Brain microvascular endothelial cell (primary cell): ENCODE measurements around the gene VARS1.

Source experiments
- DNase-seq: peaks from one replicate; pipeline ENCODE4 v3.0.0-alpha.2; 2020
- H3K27ac ChIP-seq: fragments of 250-450 bp; sonication (Bioruptor Pico); 2 replicates; pipeline ENCODE4 v1.5.1; 2020; ENCODE audit warnings: mild to moderate bottlenecking, moderate library complexity
- H3K27me3 ChIP-seq: fragments of 250-450 bp; sonication (Bioruptor Pico); replicated peaks from 2 replicates; pipeline ENCODE4 v1.5.1; 2020; ENCODE audit warnings: mild to moderate bottlenecking
- H3K36me3 ChIP-seq: fragments of 250-450 bp; sonication (Bioruptor Pico); replicated peaks from 2 replicates; pipeline ENCODE4 v1.5.1; 2020; ENCODE audit warnings: mild to moderate bottlenecking
- H3K4me3 ChIP-seq: 2 replicates; pipeline ENCODE4 v1.5.1; 2011; ENCODE audit warnings: low read depth, mild to moderate bottlenecking, control low read depth, low read length, moderate library complexity
- in situ Hi-C: cut with HindIII; loops from 2 replicates; pipeline ENCODE4 v1.10.0; 2017; ENCODE audit warnings: low sequenced_read_pairs, low pct_ligation_motif_present
- TF ChIP-seq, protein P1 (sequence below): IDR thresholded peaks from 2 replicates; pipeline ENCODE4 v1.5.1; 2011; ENCODE audit warnings: low read depth, mild to moderate bottlenecking, moderate library complexity, low read length, control low read depth, inconsistent platforms; ENCODE audit errors: missing control alignments

VARS1 gene

DNA sequence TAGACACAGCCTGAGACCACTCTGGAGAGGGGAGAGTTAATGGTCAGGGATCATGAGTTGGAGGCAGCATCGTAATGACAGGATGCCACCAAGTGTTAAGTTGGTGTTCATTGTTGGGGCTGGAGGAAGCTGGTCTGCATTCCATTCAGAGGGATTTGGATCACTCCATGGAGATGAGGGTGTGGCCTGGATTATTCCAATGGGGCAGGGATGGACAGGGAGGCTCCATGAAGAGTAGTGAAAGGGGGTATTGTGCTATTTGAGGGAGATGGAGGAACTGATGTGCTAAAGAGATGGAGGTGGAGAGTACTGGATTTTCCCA is 32.0 kb downstream of the VARS1 start:
- TF ChIP-seq, protein P1, sequence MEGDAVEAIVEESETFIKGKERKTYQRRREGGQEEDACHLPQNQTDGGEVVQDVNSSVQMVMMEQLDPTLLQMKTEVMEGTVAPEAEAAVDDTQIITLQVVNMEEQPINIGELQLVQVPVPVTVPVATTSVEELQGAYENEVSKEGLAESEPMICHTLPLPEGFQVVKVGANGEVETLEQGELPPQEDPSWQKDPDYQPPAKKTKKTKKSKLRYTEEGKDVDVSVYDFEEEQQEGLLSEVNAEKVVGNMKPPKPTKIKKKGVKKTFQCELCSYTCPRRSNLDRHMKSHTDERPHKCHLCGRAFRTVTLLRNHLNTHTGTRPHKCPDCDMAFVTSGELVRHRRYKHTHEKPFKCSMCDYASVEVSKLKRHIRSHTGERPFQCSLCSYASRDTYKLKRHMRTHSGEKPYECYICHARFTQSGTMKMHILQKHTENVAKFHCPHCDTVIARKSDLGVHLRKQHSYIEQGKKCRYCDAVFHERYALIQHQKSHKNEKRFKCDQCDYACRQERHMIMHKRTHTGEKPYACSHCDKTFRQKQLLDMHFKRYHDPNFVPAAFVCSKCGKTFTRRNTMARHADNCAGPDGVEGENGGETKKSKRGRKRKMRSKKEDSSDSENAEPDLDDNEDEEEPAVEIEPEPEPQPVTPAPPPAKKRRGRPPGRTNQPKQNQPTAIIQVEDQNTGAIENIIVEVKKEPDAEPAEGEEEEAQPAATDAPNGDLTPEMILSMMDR: no peak
- no peak overlapping the region for H3K4me3 ChIP-seq
- H3K27me3 ChIP-seq: no peaks in the 10 kb centered on the region
- no peak overlapping the region for H3K27ac ChIP-seq
- no peaks in the 10 kb centered on the region for H3K36me3 ChIP-seq
- DNase-seq: no peak
- in situ Hi-C loops: no loop called here

DNA sequence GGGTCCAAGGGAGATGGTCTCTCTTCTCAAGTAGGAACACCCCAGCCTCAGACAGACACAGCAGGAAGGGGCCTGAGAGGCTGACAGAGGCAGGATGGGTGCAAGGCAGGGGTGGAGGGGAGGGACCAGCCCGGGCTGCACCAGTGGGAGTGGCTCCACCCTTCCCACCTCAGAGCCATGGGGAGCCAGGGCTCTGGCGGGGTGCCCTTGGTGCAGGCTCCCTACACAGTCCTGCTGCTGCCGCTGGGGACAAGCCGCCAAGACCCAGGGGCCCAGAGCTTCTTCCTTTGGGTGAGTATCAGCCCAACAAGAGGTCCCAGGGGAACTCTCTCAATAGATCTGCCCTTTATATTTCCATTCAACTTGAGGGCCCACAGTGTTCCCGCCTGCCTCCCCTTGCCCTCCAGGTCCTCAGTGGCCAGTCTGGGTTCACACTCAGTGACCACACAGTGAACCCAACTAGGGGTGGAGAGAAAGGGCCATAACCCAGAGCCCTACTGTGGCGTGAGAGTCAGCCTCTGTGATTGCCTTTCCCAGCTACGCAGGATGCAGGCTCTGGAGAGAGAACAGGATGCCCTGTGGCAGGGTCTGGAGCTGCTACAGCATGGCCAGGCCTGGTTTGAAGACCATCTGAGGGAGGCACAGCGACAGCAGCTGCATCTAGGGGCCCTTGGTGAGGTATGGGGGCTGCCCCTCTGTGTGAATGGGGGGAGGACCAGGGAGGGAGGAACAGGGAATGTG is 32.5 kb downstream of the VARS1 start:
- TF ChIP-seq, protein P1: no peak
- H3K27me3 ChIP-seq: no peaks in the 10 kb centered on the region
- no peaks in the 10 kb centered on the region for H3K36me3 ChIP-seq
- DNase-seq: no peak
- no peak overlapping the region for H3K27ac ChIP-seq
- in situ Hi-C loops: no loop called here
- no peak overlapping the region for H3K4me3 ChIP-seq

DNA sequence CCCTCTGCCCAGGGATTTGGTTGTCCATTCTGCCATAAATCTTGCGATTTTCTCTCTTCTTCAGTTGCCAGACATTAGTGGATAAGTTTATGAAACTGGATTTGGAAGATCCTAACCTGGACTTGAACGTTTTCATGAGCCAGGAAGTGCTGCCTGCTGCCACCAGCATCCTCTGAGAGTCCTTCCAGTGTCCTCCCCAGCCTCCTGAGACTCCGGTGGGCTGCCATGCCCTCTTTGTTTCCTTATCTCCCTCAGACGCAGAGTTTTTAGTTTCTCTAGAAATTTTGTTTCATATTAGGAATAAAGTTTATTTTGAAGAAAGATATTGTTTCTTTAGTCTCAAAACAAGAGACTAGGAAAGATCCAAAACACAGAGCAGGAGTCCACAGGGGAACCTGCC is 33.2 kb downstream of the VARS1 start, which contains the start of gene SAPCD1:
SAPCD1 (plus strand) TSS at position 301 of the 400 bp plus-strand sequence. CDS start 399 bp downstream, outside the sequence.
- Histone ChIP-seq H3K27ac (no peak within 1 kb of the TSS), H3K36me3 (no peaks in the 10 kb centered on the region), H3K27me3 (no peaks in the 10 kb centered on the region), H3K4me3 (no peak within 1 kb of the TSS)
- in situ Hi-C loops: no loop called here
- TF ChIP-seq, protein P1: no peak
- no peak for DNase-seq

DNA sequence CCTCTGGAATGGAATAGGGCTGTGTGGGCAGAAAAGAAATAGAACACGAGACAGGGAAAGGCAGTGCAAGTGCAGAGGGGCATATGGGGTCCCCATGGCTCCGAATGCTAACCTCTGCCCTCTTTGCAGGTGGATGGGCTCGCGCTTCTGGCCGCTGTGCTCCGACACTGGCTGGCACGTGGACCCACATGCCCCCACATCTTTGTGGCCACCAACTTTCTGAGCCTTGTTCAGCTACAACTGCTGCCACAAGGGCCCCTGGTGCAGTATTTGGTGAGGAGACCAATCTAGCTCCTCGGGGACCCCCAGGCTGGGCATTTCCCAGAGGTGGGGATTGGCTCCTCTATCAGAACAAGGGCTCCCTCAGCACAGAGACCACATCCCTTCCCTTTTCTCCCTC is 34.2 kb downstream of the VARS1 start:
- Histone ChIP-seq H3K36me3 (no peaks in the 10 kb centered on the region), H3K4me3 (no peak overlapping the region), H3K27me3 (no peaks in the 10 kb centered on the region), H3K27ac (no peak overlapping the region)
- TF ChIP-seq, protein P1: no peak
- DNase-seq: no peak
- in situ Hi-C loops: no loop called here

DNA sequence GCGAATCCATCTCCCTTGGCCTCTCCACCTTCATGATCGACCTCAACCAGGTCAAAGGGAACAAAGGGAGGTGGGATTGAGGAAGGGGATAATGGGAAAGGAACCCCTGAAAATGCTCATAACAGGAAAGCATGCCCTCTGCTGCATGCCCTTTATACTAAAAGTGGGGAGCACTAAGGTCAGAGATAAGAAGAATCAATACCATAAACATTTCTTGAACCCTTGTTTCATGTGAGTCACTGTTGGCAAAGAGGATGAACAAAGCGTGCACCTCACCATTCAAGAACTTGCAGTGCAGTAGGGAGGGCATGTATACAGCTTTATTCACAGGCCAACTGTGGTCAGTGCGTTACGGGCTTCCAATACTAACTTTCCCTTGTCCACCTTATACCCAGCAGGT is 34.8 kb downstream of the VARS1 start:
- TF ChIP-seq, protein P1: no peak
- H3K27me3 ChIP-seq: no peaks in the 10 kb centered on the region
- no peak overlapping the region for H3K27ac ChIP-seq
- no peaks in the 10 kb centered on the region for H3K36me3 ChIP-seq
- no peak for DNase-seq
- in situ Hi-C loops: no loop called here
- no peak overlapping the region for H3K4me3 ChIP-seq

DNA sequence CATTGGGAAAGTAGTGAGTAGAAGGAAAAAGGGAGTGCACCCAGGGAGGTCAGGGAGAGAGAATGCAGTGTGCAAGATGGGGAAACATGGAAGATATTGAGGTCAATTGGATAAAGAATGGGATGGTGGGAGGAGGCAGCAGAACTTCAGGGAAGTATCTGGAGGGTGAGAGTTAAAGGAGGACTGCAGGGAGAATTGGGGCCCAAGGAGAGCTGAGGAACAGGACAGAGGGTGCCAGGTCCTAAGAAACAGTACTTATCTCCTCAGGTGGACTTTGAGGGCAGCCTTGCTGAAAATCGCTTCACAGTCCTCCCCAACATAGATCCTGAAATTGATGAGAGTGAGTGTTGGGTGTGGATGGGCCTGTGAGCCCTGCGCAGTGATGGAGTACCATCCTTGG is 37.3 kb downstream of the VARS1 start:
- Histone ChIP-seq H3K4me3 (no peak overlapping the region), H3K27me3 (no peaks in the 10 kb centered on the region), H3K36me3 (no peaks in the 10 kb centered on the region), H3K27ac (no peak overlapping the region)
- in situ Hi-C loops: no loop called here
- DNase-seq: no peak
- TF ChIP-seq, protein P1: no peak
